Lower leg skin (tissue), 3 donors: ENCODE data around the gene ANAPC5.

Experiments
- CTCF ChIP-seq, 3 donors: fragments of 450-650 bp; IDR thresholded peaks; one replicate each; pipeline ENCODE4 v1.5.1; 2016; ENCODE audit warnings: antibody characterized with exemption in 3 of 3, mild to moderate bottlenecking in 3 of 3, moderate library complexity in 2 of 3
- POLR2A ChIP-seq, 2 donors: fragments of 450-650 bp; IDR thresholded peaks; one replicate each; pipeline ENCODE4 v1.6.1; 2016 to 2017; ENCODE audit warnings: antibody characterized with exemption in 2 of 2, mild to moderate bottlenecking in 1 of 2, moderate library complexity in 1 of 2

- TF ChIP-seq CTCF (IDR thresholded peaks at IDR 0.05) (no peak), POLR2A (IDR thresholded peaks at IDR 0.05) (no peak)
Measured at GRCh38 chr12:121274036-121274763, 78.0 kb downstream of the ANAPC5 start.
